H9 (cell line): ENCODE data around the gene REG1A. TPM values are rescaled to one million over a fixed set of nuclear protein-coding genes. Genes with fewer than 3 reads are reported as not detected.

Experiments
- DNase-seq: peaks from one replicate; pipeline ENCODE4 v3.0.0-alpha.2; 2017
- H2AFZ ChIP-seq: one replicate; pipeline ENCODE4 v1.6.1; 2013; ENCODE audit warnings: mild to moderate bottlenecking, low read length, control low read depth, moderate library complexity
- H2AK5ac ChIP-seq: 2 replicates; pipeline ENCODE4 v1.6.1; 2013; ENCODE audit warnings: low read length, control low read depth, mixed read lengths; ENCODE audit not compliant: insufficient read length
- H2BK120ac ChIP-seq: one replicate; pipeline ENCODE4 v1.6.1; 2013; ENCODE audit warnings: low read depth, mild to moderate bottlenecking, low read length, control low read depth, inconsistent platforms; ENCODE audit not compliant: poor library complexity, severe bottlenecking
- H2BK12ac ChIP-seq: 2 replicates; pipeline ENCODE4 v1.6.1; 2013; ENCODE audit warnings: low read length, control low read depth, mixed read lengths, low read depth; ENCODE audit not compliant: insufficient read length
- H2BK15ac ChIP-seq: 2 replicates; pipeline ENCODE4 v1.6.1; 2013; ENCODE audit warnings: low read depth, low read length, control low read depth
- H2BK20ac ChIP-seq: one replicate; pipeline ENCODE4 v1.6.1; 2013; ENCODE audit warnings: low read depth, mild to moderate bottlenecking, low read length, control low read depth, inconsistent platforms; ENCODE audit not compliant: poor library complexity, severe bottlenecking
- H2BK5ac ChIP-seq: 2 replicates; pipeline ENCODE4 v1.6.1; 2013; ENCODE audit warnings: low read length, control low read depth, mixed read lengths; ENCODE audit not compliant: insufficient read length
- H3K14ac ChIP-seq: 2 replicates; pipeline ENCODE4 v1.6.1; 2013; ENCODE audit warnings: low read length, control low read depth; ENCODE audit not compliant: insufficient read depth
- H3K18ac ChIP-seq: 2 replicates; pipeline ENCODE4 v1.6.1; 2013; ENCODE audit warnings: low read depth, mild to moderate bottlenecking, mixed read lengths, low read length, control low read depth; ENCODE audit not compliant: insufficient read length
- H3K23ac ChIP-seq: 2 replicates; pipeline ENCODE4 v1.6.1; 2013; ENCODE audit warnings: low read length, control low read depth, mixed read lengths, low read depth; ENCODE audit not compliant: insufficient read length
- H3K23me2 ChIP-seq: 2 replicates; pipeline ENCODE4 v1.6.1; 2013; ENCODE audit warnings: low read depth, mild to moderate bottlenecking, mixed read lengths, low read length, control low read depth; ENCODE audit not compliant: insufficient read length, poor library complexity, severe bottlenecking
- H3K27ac ChIP-seq: 2 replicates; pipeline ENCODE4 v1.5.1; 2013; ENCODE audit warnings: low read length, control low read depth, mixed read lengths, low read depth; ENCODE audit not compliant: insufficient read length
- H3K27me3 ChIP-seq: 2 replicates; pipeline ENCODE4 v1.6.1; 2013; ENCODE audit warnings: low read length, control low read depth, inconsistent platforms; ENCODE audit not compliant: insufficient read depth
- H3K4ac ChIP-seq: 2 replicates; pipeline ENCODE4 v1.6.1; 2013; ENCODE audit warnings: low read depth, mild to moderate bottlenecking, control low read depth, inconsistent platforms, low read length, moderate library complexity
- H3K4me1 ChIP-seq: 2 replicates; pipeline ENCODE4 v1.6.1; 2013; ENCODE audit warnings: low read length, control low read depth, inconsistent platforms; ENCODE audit not compliant: insufficient read depth
- H3K4me2 ChIP-seq: 2 replicates; pipeline ENCODE4 v1.6.1; 2013; ENCODE audit warnings: low read length, control low read depth, mixed read lengths; ENCODE audit not compliant: insufficient read length, insufficient read depth
- H3K56ac ChIP-seq: 2 replicates; pipeline ENCODE4 v1.6.1; 2013; ENCODE audit warnings: low read depth, mild to moderate bottlenecking, mixed read lengths, low read length, control low read depth; ENCODE audit not compliant: insufficient read length
- H3K79me1 ChIP-seq: 2 replicates; pipeline ENCODE4 v1.6.1; 2013; ENCODE audit warnings: low read depth, mild to moderate bottlenecking, moderate library complexity, low read length, control low read depth, inconsistent platforms; ENCODE audit not compliant: insufficient read depth, poor library complexity, severe bottlenecking
- H3K79me2 ChIP-seq: 2 replicates; pipeline ENCODE4 v1.6.1; 2013; ENCODE audit warnings: low read length, control low read depth, inconsistent platforms; ENCODE audit not compliant: insufficient read depth
- H3K9ac ChIP-seq: 2 replicates; pipeline ENCODE4 v1.6.1; 2013; ENCODE audit warnings: low read length, control low read depth, mixed read lengths; ENCODE audit not compliant: insufficient read length; ENCODE audit errors: extremely low read depth
- H3K9me3 ChIP-seq: one replicate; pipeline ENCODE4 v1.6.1; 2013; ENCODE audit warnings: low read depth, low read length, inconsistent platforms; ENCODE audit not compliant: control insufficient read depth
- H3T11ph ChIP-seq: one replicate; pipeline ENCODE4 v1.6.1; 2013; ENCODE audit warnings: mild to moderate bottlenecking, low read length, control low read depth, inconsistent platforms
- H4K20me1 ChIP-seq: one replicate; pipeline ENCODE4 v1.6.1; 2013; ENCODE audit not compliant: control insufficient read depth, insufficient read length, insufficient read depth
- H4K5ac ChIP-seq: 2 replicates; pipeline ENCODE4 v1.6.1; 2013; ENCODE audit warnings: low read depth, mild to moderate bottlenecking, mixed read lengths, low read length, control low read depth; ENCODE audit not compliant: insufficient read length
- H4K8ac ChIP-seq: replicated peaks from 2 replicates; pipeline ENCODE4 v1.6.1; 2013; ENCODE audit warnings: low read length, control low read depth, mixed read lengths, low read depth; ENCODE audit not compliant: insufficient read length
- H4K91ac ChIP-seq: 2 replicates; pipeline ENCODE4 v1.6.1; 2013; ENCODE audit warnings: low read depth, mild to moderate bottlenecking, moderate library complexity, mixed read lengths, low read length, control low read depth; ENCODE audit not compliant: insufficient read length
- H3K27ac Mint-ChIP-seq, 3 experiments: 2 replicates in 2 of 3; 3 replicates in 1 of 3; pipeline ENCODE4 v1.8.0; 2020 to 2021; ENCODE audit warnings: mixed read lengths in 3 of 3, mild to moderate bottlenecking in 1 of 3, moderate library complexity in 1 of 3
- H3K27me3 Mint-ChIP-seq: 2 replicates; pipeline ENCODE4 v1.8.0; 2021; ENCODE audit warnings: low read depth, mild to moderate bottlenecking, moderate library complexity, mixed read lengths
- H3K36me3 Mint-ChIP-seq, 3 experiments: 2 replicates in 2 of 3; 3 replicates in 1 of 3; pipeline ENCODE4 v1.8.0; 2020 to 2021; ENCODE audit warnings: low read depth in 3 of 3, mixed read lengths in 3 of 3; ENCODE audit not compliant: insufficient read depth in 1 of 3
- H3K4me1 Mint-ChIP-seq, 2 experiments: 2 replicates each; pipeline ENCODE4 v1.8.0; 2020; ENCODE audit warnings: mixed read lengths in 2 of 2
- H3K4me3 Mint-ChIP-seq, 2 experiments: 2 replicates in 1 of 2; 3 replicates in 1 of 2; pipeline ENCODE4 v1.8.0; 2020 to 2021; ENCODE audit warnings: mild to moderate bottlenecking in 2 of 2, mixed read lengths in 2 of 2, moderate library complexity in 1 of 2
- H3K9me3 Mint-ChIP-seq, 2 experiments: 2 replicates in 1 of 2; 3 replicates in 1 of 2; pipeline ENCODE4 v1.8.0; 2020; ENCODE audit warnings: mild to moderate bottlenecking in 2 of 2, mixed read lengths in 2 of 2, moderate library complexity in 1 of 2
- CTCF ChIP-seq: fragments of 200-600 bp; sonication (generic); conservative IDR thresholded peaks from 3 replicates; pipeline ENCODE4 v1.8.0; 2021; ENCODE audit warnings: antibody characterized with exemption, mild to moderate bottlenecking
- WGBS: extraction: QIAGEN DNeasy Blood & Tissue Kit; methylation state at CpG from one replicate; pipeline ENCODE4 v1.1.7; 2013; ENCODE audit warnings: missing lambda C conversion rate, low lambda C conversion rate, mixed read lengths; ENCODE audit not compliant: insufficient read length; ENCODE audit errors: extremely low coverage; 5-methylcytosine and 5-hydroxymethylcytosine counted together
- total RNA-seq: library from RNA; stranded (reverse); gene quantifications from 2 replicates; pipeline ENCODE4 v1.2.1, GENCODE V29; 2021

Gene REG1A
- total RNA-seq, 1 experiment from 2014 or later, result not detected

GRCh38 chr2:79138385-79138784 lies 18.1 kb downstream of the REG1A start:
- Histone ChIP-seq H2AK5ac (no peak overlapping the region), H4K91ac (no peak overlapping the region), H3K23ac (no peak overlapping the region), H3K18ac (no peak overlapping the region), H3K14ac (no peak overlapping the region), H2BK20ac (no peak overlapping the region), H3K23me2 (no peaks in the 10 kb centered on the region), H3K79me1 (no peaks in the 10 kb centered on the region), H2AFZ (no peak overlapping the region), H4K8ac (no peak overlapping the region), H3K9ac (no peak overlapping the region), H2BK120ac (no peak overlapping the region), H3K27me3 (no peaks in the 10 kb centered on the region), H2BK5ac (no peak overlapping the region), H4K5ac (no peak overlapping the region), H3K4me1 (no peaks in the 10 kb centered on the region), H2BK15ac (no peak overlapping the region), H3T11ph (no peak overlapping the region), H3K56ac (no peak overlapping the region), H2BK12ac (no peak overlapping the region), H4K20me1 (no peaks in the 10 kb centered on the region), H3K79me2 (no peaks in the 10 kb centered on the region), H3K9me3 (no peaks in the 10 kb centered on the region), H3K27ac (no peak overlapping the region), H3K4ac (no peak overlapping the region), H3K4me2 (no peak overlapping the region)
- no peak overlapping the region for H3K4me3 Mint-ChIP-seq
- no peaks in the 10 kb centered on the region for H3K4me1 Mint-ChIP-seq
- DNase-seq, result no peak
- no CpG with 5 or more reads among the region's 3 CpGs for WGBS
- no peak for TF ChIP-seq CTCF
- H3K9me3 Mint-ChIP-seq, result no peaks in the 10 kb centered on the region; a peak in 1 of 5 replicates
- no peak overlapping the region; a peak in 1 of 7 replicates for H3K27ac Mint-ChIP-seq
- no peaks in the 10 kb centered on the region; the same call in 1 of the 2 replicates for H3K27me3 Mint-ChIP-seq
- no peaks in the 10 kb centered on the region for H3K36me3 Mint-ChIP-seq
